ENCODE results near the gene GRIN3B. TPM values are rescaled to one million over a fixed set of nuclear protein-coding genes. Genes with fewer than 3 reads are reported as not detected.
A peak's percentile ranks its signal among the peaks of the same experiment; 100 is the strongest.

The GRIN3B gene, protein sequence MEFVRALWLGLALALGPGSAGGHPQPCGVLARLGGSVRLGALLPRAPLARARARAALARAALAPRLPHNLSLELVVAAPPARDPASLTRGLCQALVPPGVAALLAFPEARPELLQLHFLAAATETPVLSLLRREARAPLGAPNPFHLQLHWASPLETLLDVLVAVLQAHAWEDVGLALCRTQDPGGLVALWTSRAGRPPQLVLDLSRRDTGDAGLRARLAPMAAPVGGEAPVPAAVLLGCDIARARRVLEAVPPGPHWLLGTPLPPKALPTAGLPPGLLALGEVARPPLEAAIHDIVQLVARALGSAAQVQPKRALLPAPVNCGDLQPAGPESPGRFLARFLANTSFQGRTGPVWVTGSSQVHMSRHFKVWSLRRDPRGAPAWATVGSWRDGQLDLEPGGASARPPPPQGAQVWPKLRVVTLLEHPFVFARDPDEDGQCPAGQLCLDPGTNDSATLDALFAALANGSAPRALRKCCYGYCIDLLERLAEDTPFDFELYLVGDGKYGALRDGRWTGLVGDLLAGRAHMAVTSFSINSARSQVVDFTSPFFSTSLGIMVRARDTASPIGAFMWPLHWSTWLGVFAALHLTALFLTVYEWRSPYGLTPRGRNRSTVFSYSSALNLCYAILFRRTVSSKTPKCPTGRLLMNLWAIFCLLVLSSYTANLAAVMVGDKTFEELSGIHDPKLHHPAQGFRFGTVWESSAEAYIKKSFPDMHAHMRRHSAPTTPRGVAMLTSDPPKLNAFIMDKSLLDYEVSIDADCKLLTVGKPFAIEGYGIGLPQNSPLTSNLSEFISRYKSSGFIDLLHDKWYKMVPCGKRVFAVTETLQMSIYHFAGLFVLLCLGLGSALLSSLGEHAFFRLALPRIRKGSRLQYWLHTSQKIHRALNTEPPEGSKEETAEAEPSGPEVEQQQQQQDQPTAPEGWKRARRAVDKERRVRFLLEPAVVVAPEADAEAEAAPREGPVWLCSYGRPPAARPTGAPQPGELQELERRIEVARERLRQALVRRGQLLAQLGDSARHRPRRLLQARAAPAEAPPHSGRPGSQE
- total RNA-seq (5.4 and 8.5 TPM in 2 replicates), polyA plus RNA-seq (3.0 and 4.9 TPM in 2 replicates)

DNA sequence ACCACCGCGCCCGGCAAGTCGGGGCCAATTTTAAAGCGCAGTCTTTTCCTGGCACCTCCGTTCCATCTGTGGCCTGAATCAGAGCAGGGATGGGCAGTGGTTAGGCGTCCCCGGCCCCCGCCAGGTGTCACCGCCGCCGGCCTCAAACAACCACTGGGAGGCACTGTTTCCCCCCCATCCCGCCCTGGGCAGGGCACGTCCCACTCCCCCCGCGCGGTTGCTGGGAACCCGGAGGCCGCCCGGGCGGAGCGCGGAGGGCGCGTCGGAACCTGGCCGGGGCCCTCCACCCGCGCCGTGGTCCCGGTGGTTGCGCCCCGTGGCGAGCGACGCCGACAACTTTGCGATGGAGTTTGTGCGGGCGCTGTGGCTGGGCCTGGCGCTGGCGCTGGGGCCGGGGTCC is at the start of gene GRIN3B:
GRIN3B (plus strand) TSS at position 325 of the 400 bp plus-strand sequence; CDS start at position 344, 19 bp downstream.
- no peak within 1 kb of the TSS for H3K27ac ChIP-seq
- no peaks in the 10 kb centered on the region for H3K4me1 ChIP-seq (ENCODE audit: low read depth)
- TF ChIP-seq, protein P1, sequence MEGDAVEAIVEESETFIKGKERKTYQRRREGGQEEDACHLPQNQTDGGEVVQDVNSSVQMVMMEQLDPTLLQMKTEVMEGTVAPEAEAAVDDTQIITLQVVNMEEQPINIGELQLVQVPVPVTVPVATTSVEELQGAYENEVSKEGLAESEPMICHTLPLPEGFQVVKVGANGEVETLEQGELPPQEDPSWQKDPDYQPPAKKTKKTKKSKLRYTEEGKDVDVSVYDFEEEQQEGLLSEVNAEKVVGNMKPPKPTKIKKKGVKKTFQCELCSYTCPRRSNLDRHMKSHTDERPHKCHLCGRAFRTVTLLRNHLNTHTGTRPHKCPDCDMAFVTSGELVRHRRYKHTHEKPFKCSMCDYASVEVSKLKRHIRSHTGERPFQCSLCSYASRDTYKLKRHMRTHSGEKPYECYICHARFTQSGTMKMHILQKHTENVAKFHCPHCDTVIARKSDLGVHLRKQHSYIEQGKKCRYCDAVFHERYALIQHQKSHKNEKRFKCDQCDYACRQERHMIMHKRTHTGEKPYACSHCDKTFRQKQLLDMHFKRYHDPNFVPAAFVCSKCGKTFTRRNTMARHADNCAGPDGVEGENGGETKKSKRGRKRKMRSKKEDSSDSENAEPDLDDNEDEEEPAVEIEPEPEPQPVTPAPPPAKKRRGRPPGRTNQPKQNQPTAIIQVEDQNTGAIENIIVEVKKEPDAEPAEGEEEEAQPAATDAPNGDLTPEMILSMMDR (IDR thresholded peaks at IDR 0.05; ENCODE audit: low read depth, low read length) = peak; percentile 36
- H3K9me3 ChIP-seq (ENCODE audit: low read depth) = no peaks in the 10 kb centered on the region
- H3K4me3 ChIP-seq = peak within 1 kb of the TSS; percentile 35
- peak; percentile 50 to 85 for DNase-seq (ENCODE audit: low read depth in 1 of 2, low spot score in 1 of 2)
- no peaks in the 10 kb centered on the region for H3K36me3 ChIP-seq
- peaks cover 29% of the 10 kb centered on the region for H3K27me3 ChIP-seq

DNA sequence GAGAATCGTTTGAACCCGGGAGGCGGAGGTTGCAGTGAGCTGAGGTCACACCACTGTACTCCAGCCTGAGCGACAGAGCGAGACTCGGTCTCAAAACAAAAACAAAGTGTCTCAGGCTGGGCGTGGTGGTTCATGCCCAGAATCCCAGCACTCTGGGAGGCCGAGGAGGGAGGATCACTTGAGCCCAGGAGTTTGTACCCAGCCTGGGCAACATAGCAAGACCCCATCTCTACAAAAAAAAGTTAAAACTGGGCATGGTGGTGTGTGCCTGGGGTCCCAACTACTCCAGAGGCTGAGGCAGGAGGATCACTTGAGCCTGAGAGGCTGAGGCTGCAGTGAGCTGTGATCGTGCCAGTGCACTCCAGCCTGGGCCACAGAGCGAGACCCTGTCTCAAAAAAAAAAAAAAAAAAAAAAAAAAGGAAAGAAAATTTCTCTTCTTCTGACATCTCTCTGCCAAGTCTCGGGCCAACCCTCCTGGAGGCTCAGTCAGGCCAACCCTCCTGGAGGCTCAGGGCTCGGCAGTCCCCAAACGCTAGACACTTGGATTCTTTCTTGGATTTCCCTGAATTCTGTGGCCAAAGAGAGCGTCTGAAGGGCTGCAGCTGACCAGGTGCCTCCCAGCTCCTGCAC is 48.1 kb upstream of the GRIN3B start:
- Histone ChIP-seq H3K4me1 (ENCODE audit: low read depth) (peaks cover 41% of the 10 kb centered on the region), H3K4me3 (no peak overlapping the region), H3K27ac (peak overlapping the region; percentile 91), H3K9me3 (ENCODE audit: low read depth) (no peaks in the 10 kb centered on the region), H3K36me3 (peaks cover 3% of the 10 kb centered on the region), H3K27me3 (no peaks in the 10 kb centered on the region)
- TF ChIP-seq, protein P1 (IDR thresholded peaks at IDR 0.05; ENCODE audit: low read depth, low read length) = no peak
- peak in 1 of 2 donors; percentile 6 for DNase-seq (ENCODE audit: low read depth in 1 of 2, low spot score in 1 of 2)

DNA sequence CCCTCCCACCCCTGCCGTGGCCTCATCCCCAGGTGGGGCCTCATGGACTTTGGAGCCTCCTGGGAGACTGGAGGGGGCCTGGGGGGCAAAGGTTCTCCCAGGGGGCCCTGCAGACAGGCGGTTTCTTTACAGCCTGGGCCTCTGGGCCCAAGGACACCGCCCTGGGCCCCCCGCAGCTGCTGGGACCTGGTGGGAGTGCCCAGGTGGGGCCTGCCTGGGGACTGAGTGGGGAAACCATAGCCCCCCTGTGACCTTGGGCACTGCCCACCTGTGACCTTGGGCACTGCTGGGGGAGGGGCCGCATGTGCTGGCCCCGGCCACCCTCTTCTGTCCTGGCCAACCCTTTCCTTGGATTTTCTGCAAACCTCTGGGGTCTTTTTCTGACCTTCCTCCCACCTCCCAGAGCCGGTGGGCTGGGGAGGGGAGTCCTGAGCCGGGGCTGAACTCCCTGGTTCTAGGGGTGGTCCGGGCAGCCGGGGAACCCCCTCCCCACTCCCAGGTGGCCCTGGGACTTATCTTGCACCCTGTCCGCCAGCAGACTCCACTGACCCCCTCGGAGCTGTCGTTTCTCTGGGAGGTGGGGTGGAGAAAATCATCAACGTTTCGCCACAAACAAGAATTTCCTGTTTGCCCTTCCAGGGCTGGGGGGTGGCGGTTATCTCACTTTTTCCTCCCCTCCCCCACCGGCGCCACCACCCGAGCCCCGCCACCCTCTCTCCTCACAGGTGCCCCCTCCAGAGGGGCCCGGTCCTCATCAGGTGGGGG is 47.4 kb upstream of the GRIN3B start:
- H3K36me3 ChIP-seq = peaks cover 3% of the 10 kb centered on the region
- no peaks in the 10 kb centered on the region for H3K9me3 ChIP-seq (ENCODE audit: low read depth)
- peak overlapping the region; percentile 6 for H3K4me3 ChIP-seq
- TF ChIP-seq, protein P1 (IDR thresholded peaks at IDR 0.05; ENCODE audit: low read depth, low read length) = no peak
- H3K27ac ChIP-seq = peak overlapping the region; percentile 91
- H3K4me1 ChIP-seq (ENCODE audit: low read depth) = peaks cover 41% of the 10 kb centered on the region
- H3K27me3 ChIP-seq = no peaks in the 10 kb centered on the region
- DNase-seq (ENCODE audit: low read depth in 1 of 2, low spot score in 1 of 2) = peak in 1 of 2 donors; percentile 59

DNA sequence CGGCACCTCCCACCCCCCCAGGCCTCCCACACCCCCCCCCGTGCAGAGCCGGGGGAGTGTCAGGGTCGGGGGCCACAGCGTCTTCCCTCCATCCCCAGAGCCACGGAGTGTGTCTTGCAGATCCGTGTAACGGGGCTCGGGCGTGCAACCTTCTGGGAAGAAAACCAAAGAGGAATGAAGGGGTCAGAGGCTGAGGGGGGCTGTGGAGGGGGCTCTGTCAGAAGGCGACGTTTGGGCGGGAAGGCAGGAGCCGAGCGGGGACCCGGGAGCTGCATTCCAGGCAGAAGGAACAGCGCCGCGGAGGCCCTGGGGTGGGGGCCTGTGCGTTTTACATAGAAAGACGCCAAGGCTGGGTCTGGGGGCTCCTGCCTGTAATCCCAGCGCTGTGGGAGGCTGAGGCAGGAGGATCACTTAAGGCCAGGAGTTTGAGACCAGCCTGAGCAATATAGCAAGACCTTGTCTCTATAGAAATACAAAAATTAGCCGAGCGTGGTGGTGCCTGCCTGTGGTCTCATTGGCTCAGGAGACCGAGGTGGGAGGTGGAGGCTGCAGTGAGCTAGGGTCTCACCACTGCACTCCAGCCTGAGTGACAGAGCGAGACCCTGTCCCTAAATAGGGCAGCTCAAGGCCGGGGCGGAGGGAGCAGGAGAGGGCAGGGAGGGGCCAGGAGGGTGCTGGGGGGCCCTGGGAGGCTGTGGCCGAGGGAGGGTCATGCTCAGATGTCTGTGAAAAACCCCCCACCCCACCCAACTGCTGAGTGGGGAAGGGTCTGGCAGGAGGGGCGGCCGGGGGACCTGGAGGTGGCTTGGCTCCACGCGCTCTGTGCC is 46.6 kb upstream of the GRIN3B start:
- peak overlapping the region; percentile 91 for H3K27ac ChIP-seq
- TF ChIP-seq, protein P1 (IDR thresholded peaks at IDR 0.05; ENCODE audit: low read depth, low read length) = no peak
- no peaks in the 10 kb centered on the region for H3K9me3 ChIP-seq (ENCODE audit: low read depth)
- peaks cover 41% of the 10 kb centered on the region for H3K4me1 ChIP-seq (ENCODE audit: low read depth)
- H3K27me3 ChIP-seq = no peaks in the 10 kb centered on the region
- peak overlapping the region; percentile 6 for H3K4me3 ChIP-seq
- H3K36me3 ChIP-seq = no peaks in the 10 kb centered on the region
- peak; percentile 26 to 33 for DNase-seq (ENCODE audit: low read depth in 1 of 2, low spot score in 1 of 2)
